Epithelial cell of esophagus (primary cell): ENCODE data around the gene TRAM2.
A peak's percentile ranks its signal among the peaks of the same experiment; 100 is the strongest.

Experiments
- DNase-seq: peaks from one replicate; pipeline ENCODE4 v3.0.0; 2010; ENCODE audit warnings: low read depth
- H3K4me3 ChIP-seq: 2 replicates; pipeline ENCODE4 v1.5.1; 2011; ENCODE audit warnings: mild to moderate bottlenecking, low read length, control low read depth
- CTCF ChIP-seq: IDR thresholded peaks from 2 replicates; pipeline ENCODE4 v1.5.1; 2011; ENCODE audit warnings: low read depth, mild to moderate bottlenecking, low read length, control low read depth, inconsistent platforms; ENCODE audit not compliant: insufficient read depth; ENCODE audit errors: missing control alignments

The TRAM2 gene

GRCh38 chr6:52509281-52510212 lies 67.3 kb downstream of the TRAM2 start:
- DNase-seq = no peak
- H3K4me3 ChIP-seq = no peak overlapping the region
- no peak for TF ChIP-seq CTCF

GRCh38 chr6:52508261-52508739 lies 68.6 kb downstream of the TRAM2 start:
- no peak for DNase-seq
- H3K4me3 ChIP-seq = no peak overlapping the region
- TF ChIP-seq CTCF = no peak

GRCh38 chr6:52507557-52508260 lies 69.2 kb downstream of the TRAM2 start:
- no peak for TF ChIP-seq CTCF
- peak; percentile 48 for DNase-seq
- H3K4me3 ChIP-seq = no peak overlapping the region

GRCh38 chr6:52506476-52506875 lies 70.4 kb downstream of the TRAM2 start:
- H3K4me3 ChIP-seq = no peak overlapping the region
- no peak for DNase-seq
- no peak for TF ChIP-seq CTCF

GRCh38 chr6:52505726-52506409 lies 71.0 kb downstream of the TRAM2 start:
- DNase-seq = no peak
- H3K4me3 ChIP-seq = no peak overlapping the region
- TF ChIP-seq CTCF = no peak

- TF ChIP-seq CTCF = no peak
- H3K4me3 ChIP-seq = no peak overlapping the region
- no peak for DNase-seq
Measured at GRCh38 chr6:52504782-52505136, 72.1 kb downstream of the TRAM2 start.
